HG03442 (cell line): Measurements from ENCODE around the gene DMTF1.

Source experiments
- ATAC-seq: cut with Tn5 transposase; IDR thresholded peaks from one replicate; pipeline ENCODE4 v1.9.1; 2021; ENCODE audit warnings: mild to moderate bottlenecking, moderate library complexity; ENCODE audit not compliant: unreplicated experiment

The DMTF1 gene

GRCh38 chr7:87146740-87147386 is 5.4 kb upstream of the DMTF1 start:
- ATAC-seq, result no peak

GRCh38 chr7:87147500-87147899 is 4.8 kb upstream of the DMTF1 start:
- no peak for ATAC-seq

GRCh38 chr7:87148332-87148955 is 3.8 kb upstream of the DMTF1 start:
- ATAC-seq, result no peak

- no peak for ATAC-seq
Observed at GRCh38 chr7:87151002-87151728, 1.1 kb upstream of the DMTF1 start.

GRCh38 chr7:87151729-87152111 is 533 bp upstream of the DMTF1 start:
- peak; percentile 31 for ATAC-seq

- peak; percentile 7 for ATAC-seq
Observed at GRCh38 chr7:87152897-87153641, 816 bp downstream of the DMTF1 start.

- no peak for ATAC-seq
Observed at GRCh38 chr7:87154166-87154565, 1.9 kb downstream of the DMTF1 start.

GRCh38 chr7:87154569-87154968 is 2.3 kb downstream of the DMTF1 start:
- no peak for ATAC-seq

GRCh38 chr7:87155788-87156187 is 3.5 kb downstream of the DMTF1 start:
- no peak for ATAC-seq

- ATAC-seq, result no peak
Observed at GRCh38 chr7:87156709-87157108, 4.5 kb downstream of the DMTF1 start.

GRCh38 chr7:87159538-87159937 is 7.3 kb downstream of the DMTF1 start:
- ATAC-seq, result no peak

GRCh38 chr7:87164433-87164832 is 12.2 kb downstream of the DMTF1 start:
- ATAC-seq, result no peak

GRCh38 chr7:87170828-87171227 is 18.6 kb downstream of the DMTF1 start:
- no peak for ATAC-seq

- no peak for ATAC-seq
Observed at GRCh38 chr7:87171282-87171934, 19.2 kb downstream of the DMTF1 start.

GRCh38 chr7:87173471-87173870 is 21.2 kb downstream of the DMTF1 start:
- no peak for ATAC-seq

- ATAC-seq, result no peak
Observed at GRCh38 chr7:87178320-87178719, 26.1 kb downstream of the DMTF1 start.

GRCh38 chr7:87179180-87179579 is 26.9 kb downstream of the DMTF1 start:
- no peak for ATAC-seq

GRCh38 chr7:87187120-87187519 is 34.9 kb downstream of the DMTF1 start:
- no peak for ATAC-seq

- ATAC-seq, result peak; percentile 43
Observed at GRCh38 chr7:87188930-87189329, 36.7 kb downstream of the DMTF1 start.

GRCh38 chr7:87190783-87191182 is 38.5 kb downstream of the DMTF1 start:
- ATAC-seq, result no peak
